H1 (cell line): Measurements from ENCODE around the gene ZNF37A. TPM values are rescaled to one million over a fixed set of nuclear protein-coding genes. Genes with fewer than 3 reads are reported as not detected.

ENCODE experiments used
- CTCF ChIA-PET: fragments of 300-600 bp; sonication (Branson Sonifier 250); formaldehyde crosslinking; loops from one replicate; lab custom pipeline; 2021; ENCODE audit not compliant: partially characterized antibody; lab: Charles Lee
- POLR2A ChIA-PET: fragments of 300-600 bp; sonication (Branson Sonifier 250); formaldehyde crosslinking; loops from one replicate; lab custom pipeline; 2021; ENCODE audit warnings: inconsistent platforms; ENCODE audit not compliant: partially characterized antibody; lab: Charles Lee
- DNase-seq, 2 experiments: peaks; one replicate each; pipeline versions ENCODE4 v3.0.0 to v3.0.0-alpha.2; 2010 to 2022; ENCODE audit warnings: low spot score in 2 of 2, low read depth in 1 of 2, mixed read lengths in 1 of 2
- FAIRE-seq: peaks from 2 replicates; lab custom pipeline; 2011; peaks lifted over from hg19 to GRCh38; lab: Jason Lieb, UNC
- H2AFZ ChIP-seq: 2 replicates; pipeline ENCODE4 v1.8.1; 2012; ENCODE audit warnings: low read length, inconsistent platforms
- H2AK5ac ChIP-seq: 2 replicates; pipeline ENCODE4 v1.6.1; 2013; ENCODE audit warnings: low read depth, low read length
- H2BK120ac ChIP-seq: replicated peaks from 2 replicates; pipeline ENCODE3; 2013; ENCODE audit warnings: low read depth, low read length, inconsistent platforms
- H2BK12ac ChIP-seq: 2 replicates; pipeline ENCODE4 v1.6.1; 2013; ENCODE audit warnings: low read depth, low read length
- H2BK15ac ChIP-seq: 2 replicates; pipeline ENCODE4 v1.6.1; 2013; ENCODE audit warnings: low read length
- H2BK20ac ChIP-seq: 2 replicates; pipeline ENCODE4 v1.6.1; 2013; ENCODE audit warnings: low read length
- H2BK5ac ChIP-seq: 2 replicates; pipeline ENCODE4 v1.6.1; 2013; ENCODE audit warnings: low read depth, low read length
- H3K14ac ChIP-seq: 2 replicates; pipeline ENCODE4 v1.6.1; 2013; ENCODE audit warnings: inconsistent platforms; ENCODE audit not compliant: insufficient read length
- H3K18ac ChIP-seq: 2 replicates; pipeline ENCODE4 v1.6.1; 2013; ENCODE audit warnings: low read length; ENCODE audit errors: extremely low read depth
- H3K23ac ChIP-seq: 2 replicates; pipeline ENCODE4 v1.6.1; 2013; ENCODE audit warnings: inconsistent platforms; ENCODE audit not compliant: insufficient read length
- H3K23me2 ChIP-seq: 2 replicates; pipeline ENCODE4 v1.6.1; 2013; ENCODE audit warnings: low read depth, low read length
- H3K27ac ChIP-seq: 2 replicates; pipeline ENCODE4 v1.6.1; 2011; ENCODE audit warnings: low read depth, low read length, inconsistent platforms
- H3K27me3 ChIP-seq, 4 experiments: replicated peaks in 1 of 4; 1 replicate in 1 of 4; 2 replicates in 3 of 4; pipeline versions ENCODE4 v1.6.1 to v1.8.1; 2011 to 2013; ENCODE audit warnings: low read length in 3 of 4, mild to moderate bottlenecking in 3 of 4, inconsistent platforms in 2 of 4, mixed read lengths in 2 of 4, moderate library complexity in 1 of 4; ENCODE audit not compliant: control insufficient read depth in 3 of 4, insufficient read depth in 3 of 4; ENCODE audit errors: extremely low read depth in 1 of 4
- H3K36me3 ChIP-seq, 4 experiments: 2 replicates each; pipeline versions ENCODE4 v1.6.1 to v1.8.1; 2011 to 2013; ENCODE audit warnings: mild to moderate bottlenecking in 4 of 4, low read length in 3 of 4, moderate library complexity in 2 of 4, control low read depth in 1 of 4, inconsistent platforms in 1 of 4; ENCODE audit not compliant: insufficient read depth in 4 of 4, control insufficient read depth in 2 of 4
- H3K4ac ChIP-seq: replicated peaks from 2 replicates; pipeline ENCODE3; 2013; ENCODE audit warnings: low read length, low read depth, mixed read lengths, inconsistent platforms; ENCODE audit not compliant: insufficient read length
- H3K4me1 ChIP-seq, 4 experiments: replicated peaks in 1 of 4; 1 replicate in 1 of 4; 2 replicates in 3 of 4; pipeline versions ENCODE4 v1.6.1 to v1.8.1; 2011 to 2013; ENCODE audit warnings: low read length in 3 of 4, inconsistent platforms in 2 of 4, mixed read lengths in 1 of 4; ENCODE audit not compliant: insufficient read depth in 4 of 4, control insufficient read depth in 3 of 4
- H3K4me2 ChIP-seq, 2 experiments: 2 replicates each; pipeline versions ENCODE4 v1.6.1 to v1.8.1; 2011 to 2013; ENCODE audit warnings: low read depth in 2 of 2, low read length in 2 of 2, control low read depth in 1 of 2, inconsistent platforms in 1 of 2, mild to moderate bottlenecking in 1 of 2; ENCODE audit not compliant: insufficient read depth in 1 of 2
- H3K4me3 ChIP-seq, 4 experiments: fragments of 200-600, 300-600 bp in 1 of 4; sonication (generic), shearing (Covaris generic), sonication (Bioruptor Twin) in 1 of 4; 2 replicates each; pipeline versions ENCODE4 v1.5.1 to v1.8.1; 2011 to 2016; ENCODE audit warnings: low read length in 4 of 4, low read depth in 3 of 4, control low read depth in 2 of 4, inconsistent platforms in 2 of 4, mild to moderate bottlenecking in 2 of 4, mixed read lengths in 1 of 4, moderate library complexity in 1 of 4; ENCODE audit not compliant: insufficient read depth in 2 of 4; ENCODE audit errors: extremely low read depth in 1 of 4
- H3K56ac ChIP-seq: replicated peaks from 2 replicates; pipeline ENCODE3; 2013; ENCODE audit warnings: low read depth, mild to moderate bottlenecking, mixed read lengths, low read length, inconsistent platforms; ENCODE audit not compliant: insufficient read length
- H3K79me1 ChIP-seq: 2 replicates; pipeline ENCODE4 v1.6.1; 2013; ENCODE audit warnings: low read depth, low read length, control low read depth
- H3K79me2 ChIP-seq, 2 experiments: 2 replicates each; pipeline versions ENCODE4 v1.6.1 to v1.8.1; 2012 to 2013; ENCODE audit warnings: low read length in 2 of 2, mild to moderate bottlenecking in 2 of 2, inconsistent platforms in 1 of 2; ENCODE audit not compliant: insufficient read depth in 2 of 2, control insufficient read depth in 1 of 2
- H3K9ac ChIP-seq, 4 experiments: replicated peaks in 1 of 4; 1 replicate in 1 of 4; 2 replicates in 3 of 4; pipeline versions ENCODE4 v1.6.1 to v1.8.1; 2011 to 2013; ENCODE audit warnings: low read depth in 3 of 4, low read length in 3 of 4, control low read depth in 2 of 4, mild to moderate bottlenecking in 2 of 4, moderate library complexity in 2 of 4, inconsistent platforms in 1 of 4; ENCODE audit errors: extremely low read depth in 1 of 4
- H3K9me3 ChIP-seq, 2 experiments: 2 replicates each; pipeline versions ENCODE4 v1.6.1 to v1.8.1; 2012 to 2013; ENCODE audit warnings: mild to moderate bottlenecking in 2 of 2, moderate library complexity in 2 of 2, control low read depth in 1 of 2, inconsistent platforms in 1 of 2, low read depth in 1 of 2, low read length in 1 of 2, mixed read lengths in 1 of 2; ENCODE audit not compliant: insufficient read depth in 2 of 2
- H4K20me1 ChIP-seq, 2 experiments: replicated peaks in 1 of 2; 2 replicates each; pipeline versions ENCODE3 to v1.8.1; 2011 to 2013; ENCODE audit warnings: inconsistent platforms in 2 of 2, low read length in 2 of 2, mild to moderate bottlenecking in 1 of 2; ENCODE audit not compliant: insufficient read depth in 2 of 2, control insufficient read depth in 1 of 2
- H4K5ac ChIP-seq: 2 replicates; pipeline ENCODE4 v1.6.1; 2013; ENCODE audit warnings: low read length, low read depth, mixed read lengths, inconsistent platforms; ENCODE audit not compliant: insufficient read length
- H4K8ac ChIP-seq: 2 replicates; pipeline ENCODE4 v1.8.0; 2013; ENCODE audit warnings: mild to moderate bottlenecking, moderate library complexity, low read length, inconsistent platforms; ENCODE audit not compliant: insufficient read depth; ENCODE audit errors: extremely low read depth
- H4K91ac ChIP-seq: replicated peaks from 2 replicates; pipeline ENCODE3; 2013; ENCODE audit warnings: low read length, mixed read lengths, inconsistent platforms; ENCODE audit not compliant: insufficient read length
- YY1 ChIP-seq: IDR thresholded peaks from 2 replicates; pipeline ENCODE4 v1.6.1; 2011; ENCODE audit warnings: low read depth, mild to moderate bottlenecking, low read length
- WGBS, 2 experiments: shearing (Covaris generic) in 1 of 2; methylation state at CpG; one replicate each; pipeline versions ENCODE4 v1.1.6 to v1.1.7; 2013 to 2015; ENCODE audit warnings: low lambda C conversion rate in 2 of 2, mixed read lengths in 2 of 2, inconsistent platforms in 1 of 2, low coverage in 1 of 2, missing lambda C conversion rate in 1 of 2; ENCODE audit not compliant: insufficient replicate concordance in 2 of 2, insufficient coverage in 1 of 2, insufficient read length in 1 of 2; ENCODE audit errors: extremely low coverage in 1 of 2, missing lambda C conversion rate in 1 of 2; 5-methylcytosine and 5-hydroxymethylcytosine counted together
- polyA plus RNA-seq, 7 experiments: library from polyadenylated mRNA; depleted of rRNA in 3 of 7; stranded (reverse) in 5 of 7; unstranded in 2 of 7; fragments of >200 nt in 5 of 7; fragments of 200-250 nt in 2 of 7; gene quantifications; 1 replicate in 5 of 7; 2 replicates in 1 of 7; 4 replicates in 1 of 7; pipeline versions ENCODE4 v1.2.1 to v1.2.3, GENCODE V29; 2011 to 2013; ENCODE audit warnings: missing spikeins in 2 of 7, mixed read lengths in 2 of 7
- total RNA-seq: library from RNA; stranded (reverse); fragmentation: NEBNext Ultra II Directional; extraction: Animal tissue kit (Norgen Biotek cat#: 25700); gene quantifications from 2 replicates; pipeline ENCODE4 v1.2.1, GENCODE V29; 2021

ZNF37A gene
- total and polyA plus RNA-seq, 2 of the 8 experiments (the other 6 are each of a cell fraction or from before 2014, with no cell fraction given) = 0.97 to 12.7 TPM

GRCh38 chr10:38174336-38174735, 80.2 kb downstream of the ZNF37A start:
- CTCF ChIA-PET = no interaction called here
- H3K14ac ChIP-seq = no peak overlapping the region

More at GRCh38 chr10:38174336-38174735, 80.2 kb downstream of the ZNF37A start:
- H2BK5ac ChIP-seq = no peak overlapping the region
- H3K23me2 ChIP-seq = no peaks in the 10 kb centered on the region
- H2BK12ac ChIP-seq = no peak overlapping the region
- FAIRE-seq (no peak), DNase-seq (no peak)
- no peak overlapping the region for H4K91ac ChIP-seq
- H2AK5ac ChIP-seq = no peak overlapping the region
- no peaks in the 10 kb centered on the region for H3K27me3 ChIP-seq
- no peaks in the 10 kb centered on the region for H3K4me1 ChIP-seq
- H4K20me1 ChIP-seq = no peaks in the 10 kb centered on the region
- H2BK120ac ChIP-seq = no peak overlapping the region
- no peak for TF ChIP-seq YY1
- no peak overlapping the region for H3K27ac ChIP-seq
- no peak overlapping the region for H3K9ac ChIP-seq
- H3K4me2 ChIP-seq = no peak overlapping the region
- no peak overlapping the region for H4K8ac ChIP-seq
- H4K5ac ChIP-seq = no peak overlapping the region
- H3K56ac ChIP-seq = no peak overlapping the region
- H3K18ac ChIP-seq = no peak overlapping the region
- no peak overlapping the region for H3K23ac ChIP-seq
- POLR2A ChIA-PET = no interaction called here
- no peak overlapping the region for H3K4me3 ChIP-seq
- H2BK15ac ChIP-seq = no peak overlapping the region
- H3K36me3 ChIP-seq = no peaks in the 10 kb centered on the region
- no peak overlapping the region for H2BK20ac ChIP-seq
- peaks cover 46 to 56% of the 10 kb centered on the region in 2 experiments for H3K9me3 ChIP-seq
- H3K4ac ChIP-seq = no peak overlapping the region
- no peaks in the 10 kb centered on the region for H3K79me2 ChIP-seq
- WGBS, 2 experiments = 56% methylated on average over 2 of the region's 2 CpGs; no CpG with 5 or more reads in 1 of the 2 experiments
- no peak overlapping the region for H2AFZ ChIP-seq
- no peaks in the 10 kb centered on the region for H3K79me1 ChIP-seq
